Neural cell (in vitro differentiated cells): Measurements from ENCODE around the gene SDHAF2. TPM values are rescaled to one million over a fixed set of nuclear protein-coding genes. Genes with fewer than 3 reads are reported as not detected.

ENCODE experiments used
- polyA plus RNA-seq: library from polyadenylated mRNA; depleted of rRNA; stranded (reverse); fragments of >200 nt; gene quantifications from 2 replicates; pipeline ENCODE4 v1.2.3, GENCODE V29; 2014
- small RNA-seq, 3 experiments: library from RNA; depleted of rRNA; stranded (forward); fragments of <200 nt; gene quantifications; one replicate each; pipeline ENCODE3, GENCODE V24; 2012

Gene SDHAF2
- polyA plus RNA-seq, 1 donor from 2014 or later, result 54.5 TPM

Small RNA genes within 50 kb of the gene (small RNA-seq; reads per million reads assigned to genes)
- 0 reads per million in 3 experiments for gene RN7SL23P

Other genes with a start within 250 kb of the SDHAF2 start
- gene PGA3, start 226.6 kb upstream of the SDHAF2 start, polyA plus RNA-seq, result not detected in 2 replicates
- gene PGA4, start 207.8 kb upstream of the SDHAF2 start, polyA plus RNA-seq, result not detected in 2 replicates
- not detected in 2 replicates for gene PGA5, start 188.9 kb upstream of the SDHAF2 start, polyA plus RNA-seq
- gene VWCE, start 134.8 kb upstream of the SDHAF2 start, polyA plus RNA-seq, result 5.5 and 9.8 TPM in 2 replicates
- 197 and 203 TPM in 2 replicates for gene DDB1, start 97.0 kb upstream of the SDHAF2 start, polyA plus RNA-seq
- 18.1 and 46.0 TPM in 2 replicates for gene TKFC, start 96.9 kb upstream of the SDHAF2 start, polyA plus RNA-seq
- 36.3 and 44.6 TPM in 2 replicates for gene CYB561A3, start 68.2 kb upstream of the SDHAF2 start, polyA plus RNA-seq
- gene TMEM138, start 67.8 kb upstream of the SDHAF2 start, polyA plus RNA-seq, result 19.6 and 38.9 TPM in 2 replicates
- 22.0 and 22.4 TPM in 2 replicates for gene TMEM216, start 37.5 kb upstream of the SDHAF2 start, polyA plus RNA-seq
- 80.2 and 82.5 TPM in 2 replicates for gene CPSF7, start 149 bp upstream of the SDHAF2 start, polyA plus RNA-seq
- 12.4 and 14.6 TPM in 2 replicates for gene LRRC10B, start 78.6 kb downstream of the SDHAF2 start, polyA plus RNA-seq
- 14.0 and 21.8 TPM in 2 replicates for gene SYT7, start 151.0 kb downstream of the SDHAF2 start, polyA plus RNA-seq